MM.1S (cell line): ENCODE results near the gene GPR89B.

Experiments
- CTCF ChIP-seq: fragments of 300-600 bp; sonication (generic); IDR thresholded peaks from 2 replicates; pipeline ENCODE4 v1.5.1; 2016; ENCODE audit warnings: antibody characterized with exemption, low read length, mixed read lengths
- EZH2 ChIP-seq: fragments of 300-600 bp; sonication (generic); optimal IDR thresholded peaks from 2 replicates; pipeline ENCODE3; 2017; ENCODE audit warnings: low read depth, mild to moderate bottlenecking, antibody characterized with exemption, low read length, mixed read lengths

- peak; percentile 99 for TF ChIP-seq CTCF
- TF ChIP-seq EZH2: no peak
Observed at GRCh38 chr1:147892731-147893214, 35.4 kb upstream of the GPR89B start.
